Activated CD4-positive, alpha-beta T cell treated with anti-CD3 and anti-CD28 coated beads for 36 hours (primary cell): ENCODE measurements around the gene HOXB6. TPM values are rescaled to one million over a fixed set of nuclear protein-coding genes. Genes with fewer than 3 reads are reported as not detected.

ENCODE experiments used
- ATAC-seq: fragments of 200-7000 bp; cut with Tn5 transposase; one replicate; pipeline ENCODE4 v1.10.0; 2021; ENCODE audit warnings: mild to moderate bottlenecking, moderate library complexity
- CTCF ChIA-PET: fragments of 350-600 bp; sonication (Branson Sonifier 250); formaldehyde crosslinking; loops from one replicate; lab custom pipeline; 2021; ENCODE audit warnings: antibody characterized with exemption; lab: Charles Lee
- POLR2A ChIA-PET: fragments of 350-600 bp; sonication (Branson Sonifier 250); formaldehyde crosslinking; loops from one replicate; lab custom pipeline; 2021; ENCODE audit warnings: antibody characterized with exemption, inconsistent platforms; lab: Charles Lee
- DNase-seq: peaks from one replicate; pipeline ENCODE4 v3.0.0-alpha.2; 2020
- H3K27ac Mint-ChIP-seq: one replicate; pipeline ENCODE4 v1.8.0; 2021; ENCODE audit warnings: mixed read lengths
- H3K27me3 Mint-ChIP-seq: one replicate; pipeline ENCODE4 v1.8.0; 2021; ENCODE audit warnings: mixed read lengths
- H3K36me3 Mint-ChIP-seq: one replicate; pipeline ENCODE4 v1.8.0; 2021; ENCODE audit warnings: low read depth, mixed read lengths
- H3K4me1 Mint-ChIP-seq: one replicate; pipeline ENCODE4 v1.8.0; 2021; ENCODE audit warnings: mixed read lengths
- H3K4me3 Mint-ChIP-seq: one replicate; pipeline ENCODE4 v1.8.0; 2021; ENCODE audit warnings: mild to moderate bottlenecking, moderate library complexity, mixed read lengths
- H3K9me3 Mint-ChIP-seq: one replicate; pipeline ENCODE4 v1.8.0; 2021; ENCODE audit warnings: low read depth, mixed read lengths
- intact Hi-C, 2 experiments: fragments of 100-400 bp; cut with DNase I in 1 of 2; cut with micrococcal nuclease in 1 of 2; formaldehyde crosslinking; loops; one replicate each; pipeline versions ENCODE4 v1.14.2 to v1.15.1; 2022 to 2024; cut with DNase I, micrococcal nuclease
- total RNA-seq, 2 experiments: library from RNA; stranded (reverse); gene quantifications; one replicate each; pipeline ENCODE4 v1.2.3, GENCODE V29; 2021

The HOXB6 gene
- total RNA-seq, 2 experiments from 2014 or later, result not detected

DNA sequence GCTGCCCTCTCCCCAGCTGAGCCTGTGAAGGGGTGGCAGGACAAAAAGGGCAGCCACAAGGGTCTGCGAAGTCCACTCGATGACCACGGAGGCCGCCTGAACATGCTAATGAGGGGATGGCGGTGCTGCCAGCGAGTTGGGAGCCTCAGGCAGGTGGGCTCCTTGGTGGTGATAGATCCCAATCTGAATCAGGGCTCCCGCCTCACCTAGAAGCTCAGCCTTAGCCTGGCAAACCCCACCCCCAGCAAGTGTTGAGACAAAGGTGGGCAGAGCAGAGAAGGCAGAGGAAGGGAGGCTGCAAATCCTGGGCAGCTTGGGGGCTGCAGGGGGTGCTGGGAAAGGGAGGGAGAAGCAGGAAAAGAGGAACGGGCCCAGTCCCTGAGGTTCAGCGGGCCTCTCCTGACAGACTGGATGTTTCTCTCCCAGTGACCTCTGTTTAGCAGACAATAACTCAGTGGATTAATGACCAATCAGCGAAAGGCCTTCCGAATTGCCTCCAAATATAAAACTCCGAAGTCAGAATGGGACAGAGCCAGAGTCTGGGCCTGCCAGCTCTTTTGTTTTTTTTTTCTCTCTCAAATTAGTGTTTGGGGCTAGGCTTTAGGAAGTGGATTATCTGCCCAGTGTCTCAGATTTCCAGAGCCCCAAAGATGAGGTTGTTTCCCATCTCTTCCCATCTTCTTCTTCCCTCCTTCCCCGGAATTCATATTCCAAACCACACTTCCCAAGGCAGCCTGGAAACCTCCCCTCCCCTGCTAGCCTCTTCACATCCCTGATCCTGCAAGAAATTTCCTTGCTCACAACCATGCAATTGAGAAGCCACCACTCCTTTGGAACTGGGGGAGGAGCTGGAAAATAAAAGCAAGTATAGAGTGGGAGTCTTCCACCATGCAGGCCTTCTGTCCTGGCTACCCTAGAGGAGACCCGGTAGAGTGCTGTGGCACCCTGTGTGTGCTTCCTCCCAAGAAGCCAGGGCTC is 44.7 kb downstream of the HOXB6 start:
- H3K27ac Mint-ChIP-seq, result no peak overlapping the region
- peaks cover 2% of the 10 kb centered on the region for H3K4me1 Mint-ChIP-seq
- intact Hi-C loops, result no loop called here
- DNase-seq, result no peak
- ChIA-PET POLR2A (interaction anchor here (0.7 kb wide), 1 partner anchor 729 kb away, joined by 3 read pairs; the partner anchor contains the start of genes LRRC46 and MRPL10), CTCF (interaction anchor here (0.6 to 1.0 kb wide), 3 partner anchors 8 to 22 kb away, joined by 3 to 4 read pairs (median 3); no protein-coding TSS in a partner anchor)
- H3K27me3 Mint-ChIP-seq, result peaks cover 35% of the 10 kb centered on the region
- no peak overlapping the region for H3K4me3 Mint-ChIP-seq
- H3K36me3 Mint-ChIP-seq, result no peaks in the 10 kb centered on the region
- no peaks in the 10 kb centered on the region for H3K9me3 Mint-ChIP-seq
- no peak for ATAC-seq

DNA sequence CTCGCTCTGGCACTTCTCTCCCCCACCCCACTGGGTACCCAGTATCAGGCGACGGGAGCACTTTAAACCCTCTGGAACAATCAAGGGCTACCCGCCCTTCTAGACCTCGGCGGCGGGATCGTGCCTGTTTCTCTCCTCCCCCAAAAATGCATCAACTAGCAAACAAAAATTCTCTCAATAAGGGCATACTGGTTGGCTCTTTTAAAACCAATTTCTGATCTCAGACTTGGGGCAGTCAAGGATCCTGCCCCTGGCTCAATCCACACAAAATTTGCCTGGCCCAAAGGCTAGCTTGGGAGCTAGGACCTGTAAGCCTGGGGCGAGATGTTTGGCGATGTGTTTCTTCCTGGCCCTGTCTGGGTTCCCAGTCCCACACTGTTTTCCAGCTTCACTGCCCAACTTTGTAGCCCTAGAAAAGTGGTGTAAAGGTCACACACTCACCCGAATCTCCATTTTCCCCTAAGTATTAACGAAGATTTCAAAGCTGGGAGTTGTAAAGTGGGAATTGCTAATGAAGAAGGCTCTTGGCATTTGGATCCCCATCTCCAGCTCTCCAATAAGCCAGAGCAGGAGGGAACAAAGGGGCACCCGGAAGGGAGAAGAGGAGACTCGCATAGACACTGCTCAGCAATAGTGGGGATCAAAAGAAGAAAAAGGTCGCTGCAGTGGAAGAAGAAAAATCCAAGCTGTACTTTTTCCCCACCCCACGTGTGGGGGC is 45.5 kb downstream of the HOXB6 start:
- H3K36me3 Mint-ChIP-seq, result no peaks in the 10 kb centered on the region
- H3K9me3 Mint-ChIP-seq, result no peaks in the 10 kb centered on the region
- H3K4me3 Mint-ChIP-seq, result no peak overlapping the region
- peaks cover 2% of the 10 kb centered on the region for H3K4me1 Mint-ChIP-seq
- ChIA-PET POLR2A (no interaction called here), CTCF (interaction anchor here (0.7 to 1.0 kb wide), 2 partner anchors 9 to 21 kb away, joined by 3 to 4 read pairs; no protein-coding TSS in a partner anchor)
- H3K27me3 Mint-ChIP-seq, result peaks cover 37% of the 10 kb centered on the region
- intact Hi-C loops, result no loop called here
- ATAC-seq (no peak), DNase-seq (no peak)
- H3K27ac Mint-ChIP-seq, result no peak overlapping the region

DNA sequence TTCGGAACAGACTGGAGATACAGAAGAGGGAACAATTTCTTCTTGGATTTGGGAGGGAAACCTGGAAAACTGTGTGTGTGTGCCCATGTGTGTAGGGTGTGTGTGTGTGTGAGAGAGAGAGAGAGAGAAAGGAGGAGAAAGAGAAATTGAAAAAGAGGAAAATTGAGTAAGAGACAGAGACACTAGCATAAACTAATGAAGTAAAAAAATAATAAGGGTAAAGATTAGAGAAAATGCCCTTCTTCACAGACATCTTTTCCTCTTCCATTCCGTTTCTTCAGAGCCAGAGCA is 46.0 kb downstream of the HOXB6 start:
- no peak overlapping the region for H3K4me3 Mint-ChIP-seq
- peaks cover 37% of the 10 kb centered on the region for H3K27me3 Mint-ChIP-seq
- peaks cover 2% of the 10 kb centered on the region for H3K4me1 Mint-ChIP-seq
- ChIA-PET CTCF (no interaction called here), POLR2A (no interaction called here)
- no peaks in the 10 kb centered on the region for H3K36me3 Mint-ChIP-seq
- no peak overlapping the region for H3K27ac Mint-ChIP-seq
- no peaks in the 10 kb centered on the region for H3K9me3 Mint-ChIP-seq
- intact Hi-C loops, result no loop called here
- no peak for ATAC-seq
- no peak for DNase-seq

DNA sequence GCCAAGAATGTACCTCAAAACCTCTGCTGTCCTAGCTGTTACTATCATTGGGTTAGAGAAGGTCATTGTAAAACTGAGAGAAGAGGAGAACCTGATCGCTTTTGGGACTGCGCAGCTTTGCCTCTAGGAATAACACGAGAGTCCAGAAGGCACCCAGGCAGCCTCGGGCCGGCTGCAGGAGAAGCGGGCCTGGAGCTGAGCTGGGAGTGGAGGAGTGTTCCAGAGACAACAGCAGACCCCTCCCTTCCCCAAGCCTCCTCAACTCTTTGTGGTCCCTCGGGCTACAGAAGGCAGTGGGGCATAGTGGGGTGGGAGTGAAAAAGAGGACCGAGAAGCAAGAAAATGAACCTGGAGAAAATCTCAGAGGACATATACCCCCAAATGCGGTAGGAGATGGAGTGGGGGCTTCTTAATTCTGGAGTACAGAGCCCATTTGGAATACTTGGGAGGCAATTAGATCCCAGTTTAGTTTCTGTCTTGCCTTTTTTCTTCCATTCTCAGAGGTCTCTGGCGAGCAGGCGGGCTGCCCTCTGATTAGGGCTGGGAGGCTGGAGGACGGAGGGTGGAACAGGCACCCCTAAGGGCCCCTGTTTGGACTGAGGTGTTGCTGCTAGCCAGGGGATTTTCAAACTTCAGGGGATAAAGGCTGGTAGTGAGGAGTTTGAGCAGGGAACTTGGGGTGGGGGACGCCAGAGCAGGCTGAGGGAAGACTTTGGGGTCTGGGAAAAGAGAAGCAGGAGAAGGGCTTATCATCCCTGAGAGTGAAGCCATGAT is 46.5 kb downstream of the HOXB6 start:
- DNase-seq, result no peak
- H3K9me3 Mint-ChIP-seq, result no peaks in the 10 kb centered on the region
- no peak overlapping the region for H3K4me3 Mint-ChIP-seq
- peaks cover 38% of the 10 kb centered on the region for H3K27me3 Mint-ChIP-seq
- peaks cover 2% of the 10 kb centered on the region for H3K4me1 Mint-ChIP-seq
- no peak overlapping the region for H3K27ac Mint-ChIP-seq
- ChIA-PET POLR2A (no interaction called here), CTCF (interaction anchor here (0.6 to 1.4 kb wide), 4 partner anchors 35 to 208 kb away, joined by 3 to 5 read pairs (median 4); no protein-coding TSS in a partner anchor)
- intact Hi-C loops, result no loop called here
- no peak for ATAC-seq
- no peaks in the 10 kb centered on the region for H3K36me3 Mint-ChIP-seq

DNA sequence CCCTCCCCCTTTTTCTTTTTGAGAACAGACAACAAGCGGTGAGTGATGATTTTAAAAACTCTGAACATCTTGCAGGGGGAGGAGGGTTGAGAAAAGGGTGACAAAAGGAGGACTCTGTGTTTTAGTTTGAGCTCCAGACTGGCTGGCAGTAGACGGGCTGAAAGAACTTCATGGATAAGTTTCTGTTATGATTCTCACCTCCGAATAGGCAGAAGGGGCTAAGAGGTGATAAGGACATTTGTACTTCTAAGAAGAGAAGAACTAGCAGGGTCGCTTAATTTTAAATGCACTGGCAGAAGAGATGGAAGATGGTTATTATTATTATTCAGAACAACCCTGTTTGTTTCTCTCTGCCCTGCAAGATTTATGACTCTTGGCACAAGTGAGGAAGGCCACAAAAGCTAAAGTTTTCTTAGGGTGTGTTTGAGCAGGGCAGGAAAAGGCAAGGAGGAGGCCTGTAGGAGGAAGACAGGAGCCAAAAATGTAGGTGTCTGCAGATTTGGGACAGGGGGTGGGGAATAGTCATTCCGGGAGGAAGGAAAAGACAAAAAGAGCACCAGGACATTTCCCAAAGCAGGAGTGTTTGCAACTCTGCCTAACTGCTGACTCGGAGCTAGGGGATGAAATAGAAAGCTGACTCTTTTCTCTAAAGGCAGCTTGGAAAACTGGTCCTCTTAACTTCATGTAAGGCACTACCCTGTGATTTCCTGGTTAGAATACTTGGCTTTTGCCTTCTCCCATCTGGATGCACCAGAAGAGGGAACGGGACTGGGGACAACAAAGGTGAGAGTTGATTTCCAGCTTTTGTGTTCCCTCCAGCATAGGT is 48.0 kb downstream of the HOXB6 start:
- H3K36me3 Mint-ChIP-seq, result no peaks in the 10 kb centered on the region
- intact Hi-C loops, result no loop called here
- CTCF ChIA-PET, result interaction anchor here (0.9 to 1.7 kb wide), 6 partner anchors 10 to 207 kb away, joined by 3 to 5 read pairs (median 4); no protein-coding TSS in a partner anchor
- no peak overlapping the region for H3K4me3 Mint-ChIP-seq
- no peak for DNase-seq
- ATAC-seq, result no peak
- no peak overlapping the region for H3K27ac Mint-ChIP-seq
- POLR2A ChIA-PET, result no interaction called here
- H3K4me1 Mint-ChIP-seq, result peaks cover 2% of the 10 kb centered on the region
- no peaks in the 10 kb centered on the region for H3K9me3 Mint-ChIP-seq
- H3K27me3 Mint-ChIP-seq, result peaks cover 30% of the 10 kb centered on the region

DNA sequence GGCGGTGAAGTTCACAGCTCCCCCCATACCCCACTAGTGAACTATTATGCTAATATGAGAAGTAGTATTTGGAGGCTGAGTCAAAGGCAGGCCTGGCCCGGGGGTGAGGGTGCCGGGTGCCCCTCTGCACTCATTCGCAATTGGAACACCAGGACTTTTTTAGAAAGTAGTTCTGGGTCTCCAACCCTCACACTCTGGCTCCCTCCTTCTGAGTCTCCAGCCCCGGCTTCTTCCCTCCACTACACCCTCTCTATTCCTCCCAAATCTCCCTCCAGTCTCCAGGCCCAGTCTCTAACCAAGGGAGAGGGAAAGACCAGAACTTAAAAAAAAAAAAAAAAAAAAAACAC is 48.6 kb downstream of the HOXB6 start:
- Mint-ChIP-seq H3K4me3 (no peak overlapping the region), H3K27me3 (peaks cover 30% of the 10 kb centered on the region)
- CTCF ChIA-PET, result interaction anchor here (0.6 to 1.7 kb wide), 4 partner anchors 23 to 63 kb away, joined by 3 to 6 read pairs (median 4); no protein-coding TSS in a partner anchor

DNA sequence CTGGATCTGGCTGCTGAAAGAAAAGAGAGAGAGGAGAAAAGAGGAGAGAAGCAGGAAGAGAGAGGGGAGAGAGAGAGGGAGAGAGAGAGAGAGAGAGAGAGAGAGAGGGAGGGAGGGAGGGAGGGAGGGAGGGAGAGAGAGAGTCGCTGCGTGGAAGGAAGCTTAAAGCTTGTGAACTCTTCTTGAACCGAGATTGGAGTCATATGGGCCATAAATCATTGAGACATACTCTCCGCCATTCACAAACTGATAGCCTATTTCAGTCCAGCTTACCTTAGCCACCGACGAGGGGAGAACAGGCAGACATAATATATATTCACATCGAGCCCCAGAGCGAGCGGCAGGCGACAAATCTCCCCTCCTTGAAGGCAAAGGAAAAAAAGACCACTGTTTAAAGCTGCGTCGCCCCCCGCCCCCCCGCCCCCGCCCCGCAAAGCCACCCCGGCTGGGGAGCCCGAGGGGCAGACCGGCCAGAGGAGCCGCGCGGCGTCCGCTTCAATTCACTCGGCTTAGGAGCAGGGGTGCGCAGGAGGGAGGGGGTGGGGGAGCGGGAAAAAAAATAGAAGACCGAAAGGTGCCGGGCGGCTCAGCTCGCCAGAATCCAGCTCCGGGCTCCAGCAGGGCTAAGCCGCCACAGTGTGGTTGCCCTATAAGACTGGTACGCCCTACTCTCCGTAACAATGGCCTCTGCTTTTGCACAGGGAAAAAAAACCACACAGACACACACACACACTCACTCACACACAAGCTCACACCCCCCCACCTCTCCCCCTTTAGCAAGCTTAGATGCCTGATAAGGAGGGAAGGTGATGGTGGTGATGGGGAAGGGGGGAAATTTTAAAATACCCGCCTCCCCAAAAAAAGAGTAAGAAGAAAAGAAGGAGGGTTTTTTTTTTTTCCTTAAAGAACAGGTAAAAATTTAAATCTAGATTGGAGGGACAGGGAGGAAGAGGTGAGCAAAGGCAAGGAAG is 49.2 kb downstream of the HOXB6 start:
- H3K27me3 Mint-ChIP-seq, result peaks cover 30% of the 10 kb centered on the region
- H3K36me3 Mint-ChIP-seq, result no peaks in the 10 kb centered on the region
- H3K4me3 Mint-ChIP-seq, result peak overlapping the region; percentile 53
- DNase-seq (peak; percentile 23), ATAC-seq (peak; percentile 55)
- peaks cover 2% of the 10 kb centered on the region for H3K4me1 Mint-ChIP-seq
- ChIA-PET CTCF (interaction anchor here (0.6 to 0.9 kb wide), 4 partner anchors 16 to 43 kb away, joined by 3 to 6 read pairs (median 4); no protein-coding TSS in a partner anchor), POLR2A (no interaction called here)
- no peak overlapping the region for H3K27ac Mint-ChIP-seq
- no peaks in the 10 kb centered on the region for H3K9me3 Mint-ChIP-seq
- intact Hi-C loops, result loop anchor here in 1 of 2 experiments (2.0 kb wide), 1 partner anchor 63 kb away; no protein-coding TSS in a partner anchor

More for the DNA sequence above, 48.6 kb downstream of the HOXB6 start:
- Mint-ChIP-seq H3K27ac (no peak overlapping the region), H3K36me3 (no peaks in the 10 kb centered on the region), H3K9me3 (no peaks in the 10 kb centered on the region), H3K4me1 (peaks cover 2% of the 10 kb centered on the region)
- intact Hi-C loops, result no loop called here
- ATAC-seq (no peak), DNase-seq (no peak)
- POLR2A ChIA-PET, result no interaction called here

DNA sequence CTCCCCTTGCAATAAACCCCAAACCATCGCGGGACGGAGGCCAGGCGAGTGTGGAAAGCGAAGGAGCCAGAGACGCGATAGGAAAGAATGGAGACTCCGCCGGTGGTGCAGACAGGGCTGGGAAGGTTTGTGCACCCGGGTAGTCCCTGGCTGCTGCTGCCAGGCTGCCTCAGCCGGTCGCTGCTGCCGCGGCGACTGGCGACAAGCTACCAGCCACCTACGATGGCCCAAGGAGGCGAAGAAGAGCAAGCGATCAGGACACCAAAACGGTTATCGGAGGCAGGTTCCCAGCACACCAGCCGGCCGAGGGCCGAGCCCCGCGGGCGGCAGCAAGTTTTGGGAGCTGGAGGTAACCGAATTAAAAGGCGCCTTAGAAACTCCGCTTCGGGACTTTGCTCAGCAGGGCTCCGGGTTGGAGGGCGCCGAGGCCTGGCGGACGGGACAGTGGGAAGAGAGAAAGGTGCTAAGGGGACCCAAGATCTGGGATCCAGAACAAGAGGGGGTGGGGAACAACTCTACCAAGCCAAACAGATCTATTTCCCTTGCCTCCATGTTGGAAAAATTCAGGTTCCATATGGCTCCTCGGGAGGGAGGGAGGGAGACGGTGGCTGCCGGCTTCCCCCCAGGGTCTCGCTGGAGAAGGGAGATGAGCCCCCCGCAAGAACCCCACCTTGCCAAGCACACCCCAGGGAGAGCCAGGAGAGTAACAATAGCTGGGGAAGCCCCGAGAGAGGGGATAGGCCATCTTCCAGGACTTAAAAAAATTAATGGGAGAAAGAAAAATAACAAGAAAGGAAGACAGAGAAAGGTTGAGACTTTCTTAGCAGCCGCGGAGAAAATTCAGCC is 50.2 kb downstream of the HOXB6 start:
- H3K4me3 Mint-ChIP-seq, result peak overlapping the region; percentile 53
- H3K4me1 Mint-ChIP-seq, result peaks cover 2% of the 10 kb centered on the region
- intact Hi-C loops, result loop anchor here in 1 of 2 experiments (2.0 kb wide), 1 partner anchor 62 kb away; no protein-coding TSS in a partner anchor
- no peaks in the 10 kb centered on the region for H3K36me3 Mint-ChIP-seq
- H3K27me3 Mint-ChIP-seq, result peaks cover 30% of the 10 kb centered on the region
- H3K27ac Mint-ChIP-seq, result no peak overlapping the region
- DNase-seq, result no peak
- ATAC-seq, result no peak
- H3K9me3 Mint-ChIP-seq, result no peaks in the 10 kb centered on the region
- ChIA-PET CTCF (interaction anchor here (0.6 to 0.7 kb wide), 2 partner anchors 15 to 20 kb away, joined by 3 to 4 read pairs; no protein-coding TSS in a partner anchor), POLR2A (no interaction called here)

DNA sequence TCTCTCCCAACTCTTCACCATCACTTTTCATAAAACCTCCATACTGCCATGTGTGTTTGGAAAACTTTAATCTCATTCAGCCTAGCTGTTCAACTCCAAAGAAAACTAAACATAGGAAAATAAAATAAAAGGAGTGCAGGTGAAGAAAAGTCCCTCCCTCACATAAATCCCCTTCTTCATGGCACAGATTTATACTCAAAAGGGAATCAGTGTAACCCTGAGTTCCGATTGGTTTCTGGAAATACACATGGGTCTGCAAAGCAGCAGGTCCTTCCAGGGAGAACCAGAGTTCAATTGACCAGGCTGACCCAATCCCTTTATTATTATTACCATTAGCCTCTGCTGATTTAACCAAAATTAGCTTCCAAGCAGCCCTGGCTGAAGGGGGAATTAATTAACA is 51.0 kb downstream of the HOXB6 start:
- Mint-ChIP-seq H3K27ac (no peak overlapping the region), H3K4me1 (peaks cover 2% of the 10 kb centered on the region), H3K4me3 (no peak overlapping the region), H3K27me3 (peaks cover 30% of the 10 kb centered on the region), H3K36me3 (no peaks in the 10 kb centered on the region), H3K9me3 (no peaks in the 10 kb centered on the region)
- intact Hi-C loops, result loop anchor here in 1 of 2 experiments (2.0 kb wide), 1 partner anchor 61 kb away; no protein-coding TSS in a partner anchor
- ChIA-PET POLR2A (no interaction called here), CTCF (interaction anchor here (0.6 kb wide), 1 partner anchor 19 kb away, joined by 3 read pairs; no protein-coding TSS in a partner anchor)
- no peak for DNase-seq
- no peak for ATAC-seq
